A549 (cell line): ENCODE data around the gene IP6K3. TPM values are rescaled to one million over a fixed set of nuclear protein-coding genes. Genes with fewer than 3 reads are reported as not detected.

ENCODE experiments used
- ATAC-seq, 2 experiments: fragments of 200-7000 bp in 1 of 2; fragments of >200 bp in 1 of 2; cut with Nextera tagmentation in 1 of 2; cut with Tn5 transposase in 1 of 2; 3 replicates each; pipeline versions ENCODE4 v1.8.0 to v1.9.1; 2018 to 2020; ENCODE audit warnings: mild to moderate bottlenecking in 1 of 2, moderate library complexity in 1 of 2
- CTCF ChIA-PET: fragments of 300-600 bp; sonication (Branson Sonifier 250); formaldehyde crosslinking; extraction: SDS; loops from one replicate; lab custom pipeline; 2021; ENCODE audit warnings: antibody characterized with exemption, inconsistent platforms; lab: Yijun Ruan, JAX
- POLR2A ChIA-PET: fragments of 350-600 bp; formaldehyde crosslinking; extraction: SDS; loops from one replicate; lab custom pipeline; 2021; ENCODE audit warnings: antibody characterized with exemption, inconsistent platforms; lab: Yijun Ruan, JAX
- DNase-seq, 2 experiments: peaks; one replicate each; pipeline versions ENCODE4 v3.0.0 to v3.0.0-alpha.2; 2011 to 2016; ENCODE audit warnings: low read depth in 1 of 2, low spot score in 1 of 2
- FAIRE-seq: peaks from 2 replicates; lab custom pipeline; 2011; peaks lifted over from hg19 to GRCh38; lab: Jason Lieb, UNC
- H3K27ac ChIP-seq, 2 experiments: fragments of >200 bp; sonication (Bioruptor Twin); formaldehyde crosslinking; 3 replicates each; pipeline ENCODE4 v1.5.1; 2016 to 2017
- H3K4me1 ChIP-seq: fragments of >200 bp; sonication (Bioruptor Twin); formaldehyde crosslinking; 3 replicates; pipeline ENCODE4 v1.6.1; 2016
- H3K4me2 ChIP-seq: fragments of >200 bp; sonication (Bioruptor Twin); formaldehyde crosslinking; 3 replicates; pipeline ENCODE4 v1.6.1; 2016
- H3K4me3 ChIP-seq: fragments of >200 bp; sonication (Bioruptor Twin); formaldehyde crosslinking; 3 replicates; pipeline ENCODE4 v1.5.1; 2016
- H3K9me3 ChIP-seq: fragments of >200 bp; sonication (Bioruptor Twin); formaldehyde crosslinking; 3 replicates; pipeline ENCODE4 v1.6.1; 2016
- BCL3 ChIP-seq: fragments of >200 bp; sonication (Bioruptor Twin); formaldehyde crosslinking; IDR thresholded peaks from 3 replicates; pipeline ENCODE4 v1.6.1; 2016
- BHLHE40 ChIP-seq: IDR thresholded peaks from 2 replicates; pipeline ENCODE4 v1.6.1; 2012; ENCODE audit warnings: low read depth, low read length, inconsistent platforms
- CBX2 ChIP-seq: fragments of 200-600 bp; sonication (generic); IDR thresholded peaks from 2 replicates; pipeline ENCODE4 v1.6.1; 2016; ENCODE audit warnings: low read depth, mild to moderate bottlenecking, borderline replicate concordance
- CBX8 ChIP-seq: fragments of 200-600 bp; sonication (generic); IDR thresholded peaks from 2 replicates; pipeline ENCODE4 v1.6.1; 2016
- EHMT2 ChIP-seq: fragments of 200-600 bp; sonication (generic); IDR thresholded peaks from 2 replicates; pipeline ENCODE4 v1.6.1; 2016; ENCODE audit warnings: antibody characterized with exemption, low read depth, mild to moderate bottlenecking, moderate library complexity
- ELK1 ChIP-seq: fragments of 150-350 bp; IDR thresholded peaks from 2 replicates; pipeline ENCODE4 v1.6.1; 2014; ENCODE audit warnings: low read depth, mild to moderate bottlenecking, low read length
- GATA3 ChIP-seq: IDR thresholded peaks from 2 replicates; pipeline ENCODE4 v1.6.1; 2012; ENCODE audit warnings: borderline replicate concordance
- HOXA7 ChIP-seq: fragments of 250-450 bp; sonication (Bioruptor Pico); IDR thresholded peaks from 2 replicates; pipeline ENCODE4 v1.5.0; 2020; ENCODE audit warnings: mild to moderate bottlenecking, moderate library complexity
- JUN ChIP-seq, 2 experiments: fragments of >200 bp; sonication (Bioruptor Twin); formaldehyde crosslinking; IDR thresholded peaks; 2 replicates in 1 of 2; 3 replicates in 1 of 2; pipeline ENCODE4 v1.6.1; 2016 to 2017
- KDM5A ChIP-seq: fragments of 200-600 bp; sonication (generic); IDR thresholded peaks from 2 replicates; pipeline ENCODE4 v1.6.1; 2016; ENCODE audit warnings: antibody characterized with exemption, mild to moderate bottlenecking
- MAFK ChIP-seq: fragments of 450-650 bp; IDR thresholded peaks from 2 replicates; pipeline ENCODE4 v1.6.1; 2014; ENCODE audit not compliant: partially characterized antibody
- MAX ChIP-seq: IDR thresholded peaks from 2 replicates; pipeline ENCODE4 v1.6.1; 2012
- MAZ ChIP-seq: fragments of 150-350 bp; IDR thresholded peaks from 2 replicates; pipeline ENCODE4 v1.6.1; 2014; ENCODE audit warnings: antibody characterized with exemption, low read depth, low read length, borderline replicate concordance
- NR3C1 ChIP-seq: fragments of >200 bp; sonication (Bioruptor Twin); formaldehyde crosslinking; IDR thresholded peaks from 3 replicates; pipeline ENCODE4 v1.6.1; 2017
- PBX3 ChIP-seq: IDR thresholded peaks from 2 replicates; pipeline ENCODE4 v1.6.1; 2012
- POLR2AphosphoS2 ChIP-seq: conservative IDR thresholded peaks from 2 replicates; pipeline ENCODE4 v1.6.1; 2012; ENCODE audit warnings: low read length, improper control_type of control experiment, inconsistent platforms
- RAD21 ChIP-seq, 2 experiments: fragments of >200 bp in 1 of 2; sonication (Bioruptor Twin) in 1 of 2; formaldehyde crosslinking in 1 of 2; IDR thresholded peaks in 1 of 2; conservative IDR thresholded peaks in 1 of 2; 2 replicates in 1 of 2; 3 replicates in 1 of 2; pipeline ENCODE4 v1.6.1; 2012 to 2018; ENCODE audit warnings: inconsistent platforms in 1 of 2
- RARB ChIP-seq: fragments of 250-450 bp; sonication (Bioruptor Pico); IDR thresholded peaks from 2 replicates; pipeline ENCODE4 v1.8.0; 2021; ENCODE audit warnings: mild to moderate bottlenecking, moderate library complexity
- RNF2 ChIP-seq: fragments of 200-600 bp; sonication (generic); IDR thresholded peaks from 2 replicates; pipeline ENCODE4 v1.6.1; 2016; ENCODE audit warnings: low read depth, mild to moderate bottlenecking, antibody characterized with exemption, moderate library complexity, borderline replicate concordance
- SMC3 ChIP-seq: fragments of >200 bp; sonication (Bioruptor Twin); formaldehyde crosslinking; IDR thresholded peaks from 3 replicates; pipeline ENCODE4 v1.6.1; 2018; ENCODE audit warnings: inconsistent platforms
- SREBF2 ChIP-seq: fragments of 450-650 bp; IDR thresholded peaks from 2 replicates; pipeline ENCODE4 v1.6.1; 2014; ENCODE audit warnings: mild to moderate bottlenecking, moderate library complexity
- TP53 ChIP-seq: fragments of 250-450 bp; sonication (Bioruptor Pico); IDR thresholded peaks from 2 replicates; pipeline ENCODE4 v1.5.0; 2021; ENCODE audit warnings: mild to moderate bottlenecking, moderate library complexity
- ZFP36 ChIP-seq: fragments of 450-650 bp; IDR thresholded peaks from 2 replicates; pipeline ENCODE4 v1.6.1; 2014; ENCODE audit warnings: borderline replicate concordance; ENCODE audit not compliant: partially characterized antibody
- WGBS: methylation state at CpG from one replicate; pipeline ENCODE4 v1.1.6; 2017; ENCODE audit errors: missing lambda C conversion rate; 5-methylcytosine and 5-hydroxymethylcytosine counted together
- polyA plus RNA-seq, 4 experiments: library from polyadenylated mRNA; depleted of rRNA in 3 of 4; stranded (reverse); fragments of >200 nt; fragmentation: RNase III in 1 of 4; extraction: RNeasy Plus Mini Kit Qiagen cat#74134 plus additional on column Dnase treatment in 1 of 4; gene quantifications; 2 replicates in 3 of 4; 3 replicates in 1 of 4; pipeline ENCODE4 v1.2.3, GENCODE V29; 2011 to 2017

Gene IP6K3
- polyA plus RNA-seq, 2 of the 4 experiments (the other 2 are of a cell fraction), result 0.03 to 0.12 TPM

GRCh38 chr6:33698494-33698893, 48.2 kb downstream of the IP6K3 start:
- Histone ChIP-seq H3K4me2 (no peak overlapping the region), H3K9me3 (no peaks in the 10 kb centered on the region), H3K4me1 (peaks cover 31% of the 10 kb centered on the region), H3K4me3 (no peak overlapping the region), H3K27ac (no peak overlapping the region)
- WGBS, result 89% methylated on average over 10 of the region's 10 CpGs
- ATAC-seq (no peak), FAIRE-seq (no peak), DNase-seq (no peak)
- TF ChIP-seq PBX3 (no peak), RARB (CRISPR knock-in tag) (no peak), ZFP36 (no peak), ELK1 (no peak), GATA3 (no peak), NR3C1 (no peak), KDM5A (no peak), BHLHE40 (no peak), SMC3 (no peak), JUN (IDR thresholded peaks at IDR 0.05) (no peak), MAZ (no peak), BCL3 (no peak)
- POLR2A ChIA-PET, result no interaction called here
- CTCF ChIA-PET, result interaction anchor here (1.0 kb wide), 1 partner anchor 115 kb away, joined by 3 read pairs; no protein-coding TSS in a partner anchor

- CTCF ChIA-PET, result interaction anchor here (0.7 to 1.6 kb wide), 6 partner anchors 13 to 118 kb away, joined by 3 to 6 read pairs (median 3); partner anchors contain the start of genes BAK1 and UQCC2
- no peak overlapping the region for H3K27ac ChIP-seq
- 98% methylated on average over 6 of the region's 10 CpGs for WGBS
- no peak for FAIRE-seq
- POLR2A ChIA-PET, result no interaction called here
- no peak for DNase-seq
- no peak overlapping the region for H3K4me3 ChIP-seq
- no peaks in the 10 kb centered on the region for H3K9me3 ChIP-seq
- ATAC-seq, result no peak
- no peak overlapping the region for H3K4me2 ChIP-seq
- H3K4me1 ChIP-seq, result peaks cover 31% of the 10 kb centered on the region
- TF ChIP-seq SREBF2, result no peak
- no peak for TF ChIP-seq CBX8
- TF ChIP-seq MAX, result no peak
- no peak for TF ChIP-seq CBX2
- no peak for TF ChIP-seq MAFK
- no peak for TF ChIP-seq POLR2AphosphoS2
- TF ChIP-seq RNF2, result no peak
- no peak for TF ChIP-seq NR3C1
- no peak for TF ChIP-seq EHMT2
- no peak for TF ChIP-seq SMC3
- TF ChIP-seq RAD21 (conservative IDR thresholded peaks at IDR 0.05 in 1 of 2, IDR thresholded peaks at IDR 0.05 in 1 of 2), result no peak
- no peak for TF ChIP-seq HOXA7 (CRISPR knock-in tag)
- no peak for TF ChIP-seq TP53 (CRISPR knock-in tag)
These were observed 48.9 kb downstream of the IP6K3 start for GRCh38 chr6:33697845-33698244.
